ENCODE data around the gene ERG. TPM values are rescaled to one million over a fixed set of nuclear protein-coding genes. Genes with fewer than 3 reads are reported as not detected.

ERG gene
- total RNA-seq, 1 experiment from 2014 or later = 0.11 TPM

GRCh38 chr21:38511662-38512243 is 13.5 kb upstream of the ERG start:
- no peak for DNase-seq
- no peaks in the 10 kb centered on the region for H3K36me3 Mint-ChIP-seq (ENCODE audit: insufficient read depth in 1 of 3, low read depth in 3 of 3)
- H4K20me1 ChIP-seq (ENCODE audit: control insufficient read depth, insufficient read depth, insufficient read length) = no peaks in the 10 kb centered on the region
- no peak overlapping the region for H2BK12ac ChIP-seq (ENCODE audit: insufficient read length, low read depth, low read length)
- no peak overlapping the region for H2BK15ac ChIP-seq (ENCODE audit: low read depth, low read length)
- H3T11ph ChIP-seq (ENCODE audit: low read length) = no peak overlapping the region
- H2AFZ ChIP-seq (ENCODE audit: low read length) = no peak overlapping the region
- H3K27me3 ChIP-seq (ENCODE audit: insufficient read depth, low read length) = no peaks in the 10 kb centered on the region
- H2BK120ac ChIP-seq (ENCODE audit: low read depth, low read length, poor library complexity, severe bottlenecking) = no peak overlapping the region
- H3K9me3 Mint-ChIP-seq = no peaks in the 10 kb centered on the region
- H3K27ac Mint-ChIP-seq = no peak overlapping the region
- H4K91ac ChIP-seq (ENCODE audit: insufficient read length, low read depth, low read length) = no peak overlapping the region
- H3K27me3 Mint-ChIP-seq (ENCODE audit: low read depth) = peaks cover 9% of the 10 kb centered on the region
- H2AK5ac ChIP-seq (ENCODE audit: insufficient read length, low read length) = no peak overlapping the region
- H3K79me1 ChIP-seq (ENCODE audit: insufficient read depth, low read depth, low read length, poor library complexity, severe bottlenecking) = no peaks in the 10 kb centered on the region
- H3K23ac ChIP-seq (ENCODE audit: insufficient read length, low read depth, low read length) = no peak overlapping the region
- H3K14ac ChIP-seq (ENCODE audit: insufficient read depth, low read length) = no peak overlapping the region
- no peak overlapping the region for H2BK20ac ChIP-seq (ENCODE audit: low read depth, low read length, poor library complexity, severe bottlenecking)
- no peak overlapping the region for H3K4ac ChIP-seq (ENCODE audit: low read depth, low read length)
- no peak overlapping the region for H3K56ac ChIP-seq (ENCODE audit: insufficient read length, low read depth, low read length)
- no peak overlapping the region for H3K4me3 Mint-ChIP-seq
- H3K27ac ChIP-seq (ENCODE audit: insufficient read length, low read depth, low read length) = no peak overlapping the region
- no peak overlapping the region for H4K8ac ChIP-seq (replicated peaks; ENCODE audit: insufficient read length, low read depth, low read length)
- no peak overlapping the region for H3K9ac ChIP-seq (ENCODE audit: extremely low read depth, insufficient read length, low read length)
- H3K4me1 ChIP-seq (ENCODE audit: insufficient read depth, low read length) = no peaks in the 10 kb centered on the region; the same call in 1 of the 2 replicates
- H3K4me1 Mint-ChIP-seq = peaks cover 6 to 12% of the 10 kb centered on the region in 2 experiments
- WGBS (ENCODE audit: extremely low coverage, insufficient read length, low lambda C conversion rate) = no CpG with 5 or more reads among the region's 3 CpGs
- no peaks in the 10 kb centered on the region for H3K9me3 ChIP-seq (ENCODE audit: control insufficient read depth, low read depth, low read length)
- H3K23me2 ChIP-seq (ENCODE audit: insufficient read length, low read depth, low read length, poor library complexity, severe bottlenecking) = no peaks in the 10 kb centered on the region
- no peak overlapping the region for H4K5ac ChIP-seq (ENCODE audit: insufficient read length, low read depth, low read length)
- no peak overlapping the region for H3K18ac ChIP-seq (ENCODE audit: insufficient read length, low read depth, low read length)
- H3K4me2 ChIP-seq (ENCODE audit: insufficient read depth, insufficient read length, low read length) = no peak overlapping the region
- H2BK5ac ChIP-seq (ENCODE audit: insufficient read length, low read length) = no peak overlapping the region
- 0 out of 3 replicates have a peak, but pooled peaks have one; percentile 12 for TF ChIP-seq CTCF (conservative IDR thresholded peaks at IDR 0.05)
- H3K79me2 ChIP-seq (ENCODE audit: insufficient read depth, low read length) = no peaks in the 10 kb centered on the region

Measured in H9 (cell line).